Smooth muscle cell (in vitro differentiated cells): ENCODE results near the gene SULT2B1. TPM values are rescaled to one million over a fixed set of nuclear protein-coding genes. Genes with fewer than 3 reads are reported as not detected.

ENCODE experiments used
- DNase-seq: peaks from one replicate; lab custom pipeline; 2025; ENCODE audit not compliant: unreplicated experiment; lab: John Stamatoyannopoulos, UW
- H2AFZ ChIP-seq: fragments of 200-600 bp; sonication (generic); 2 replicates; pipeline ENCODE4 v1.6.0; 2016; ENCODE audit warnings: antibody characterized with exemption, low read depth, mild to moderate bottlenecking
- H3F3A ChIP-seq: fragments of 200-600 bp; sonication (generic); 2 replicates; pipeline ENCODE4 v1.6.0; 2017; ENCODE audit warnings: antibody characterized with exemption, low read depth
- H3K27ac ChIP-seq: fragments of 200-600 bp; sonication (generic); 2 replicates; pipeline ENCODE4 v1.5.1; 2016; ENCODE audit warnings: low read depth, mild to moderate bottlenecking
- H3K27me3 ChIP-seq: fragments of 200-600 bp; sonication (generic); 2 replicates; pipeline ENCODE4 v1.6.1; 2016; ENCODE audit warnings: low read depth, mild to moderate bottlenecking
- H3K36me3 ChIP-seq: fragments of 200-600 bp; sonication (generic); 2 replicates; pipeline ENCODE4 v1.5.1; 2016; ENCODE audit warnings: low read depth
- H3K4me1 ChIP-seq: fragments of 200-600 bp; sonication (generic); 2 replicates; pipeline ENCODE4 v1.5.1; 2016; ENCODE audit warnings: low read depth
- H3K4me2 ChIP-seq: fragments of 200-600 bp; sonication (generic); 2 replicates; pipeline ENCODE4 v1.6.0; 2016; ENCODE audit warnings: mild to moderate bottlenecking
- H3K4me3 ChIP-seq: fragments of 200-600 bp; sonication (generic); 2 replicates; pipeline ENCODE4 v1.5.1; 2016; ENCODE audit warnings: mild to moderate bottlenecking
- H3K79me2 ChIP-seq: fragments of 200-600 bp; sonication (generic); 2 replicates; pipeline ENCODE4 v1.6.0; 2016; ENCODE audit warnings: low read depth, mild to moderate bottlenecking
- H3K9ac ChIP-seq: fragments of 200-600 bp; sonication (generic); 2 replicates; pipeline ENCODE4 v1.6.0; 2016; ENCODE audit warnings: low read depth
- H3K9me3 ChIP-seq: fragments of 200-600 bp; sonication (generic); replicated peaks from 2 replicates; pipeline ENCODE4 v1.5.1; 2016; ENCODE audit warnings: low read depth
- H4K20me1 ChIP-seq: fragments of 200-600 bp; sonication (generic); 2 replicates; pipeline ENCODE4 v1.6.0; 2016; ENCODE audit warnings: low read depth
- CTCF ChIP-seq: fragments of 200-600 bp; sonication (generic); IDR thresholded peaks from 2 replicates; pipeline ENCODE4 v1.5.1; 2017; ENCODE audit warnings: borderline replicate concordance, mild to moderate bottlenecking, antibody characterized with exemption; ENCODE audit not compliant: insufficient read depth, poor library complexity, severe bottlenecking
- WGBS: methylation state at CpG from one replicate; pipeline ENCODE4 v1.1.7; 2016; ENCODE audit warnings: low lambda C conversion rate; 5-methylcytosine and 5-hydroxymethylcytosine counted together
- polyA plus RNA-seq: library from polyadenylated mRNA; unstranded; fragments of >200 nt; fragmentation: Nextera tagmentation; extraction: Ambion mirVana; gene quantifications from 2 replicates; pipeline ENCODE4 v1.2.1, GENCODE V29; 2016
- total RNA-seq: library from RNA; depleted of rRNA; stranded (reverse); fragments of >200 nt; gene quantifications from 2 replicates; pipeline ENCODE4 v1.2.3, GENCODE V29; 2014

The SULT2B1 gene
- total and polyA plus RNA-seq, 2 experiments from 2014 or later = 1.7 to 2.3 TPM

DNA sequence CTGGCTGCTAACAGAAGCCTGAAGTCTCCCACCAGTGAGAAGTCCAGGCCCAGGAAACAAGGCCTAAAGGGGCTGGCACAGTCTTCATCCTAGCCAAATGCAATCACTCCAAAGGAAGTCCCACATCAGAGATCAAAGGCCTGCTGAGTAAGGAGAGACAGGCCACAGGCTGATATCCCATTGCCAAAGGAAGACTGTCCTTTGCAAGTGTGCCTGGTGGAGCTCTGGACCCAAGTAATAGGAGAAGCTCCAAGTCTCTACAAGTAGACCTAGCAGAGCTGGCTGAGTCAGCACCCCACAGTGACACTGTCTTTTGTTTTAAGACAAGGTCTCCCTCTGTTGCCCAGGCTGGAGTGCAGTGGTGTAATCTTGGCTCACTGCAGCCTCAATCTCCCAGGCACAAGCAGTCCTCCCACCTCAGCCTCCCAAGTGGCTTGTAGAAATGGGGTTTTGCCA lies 80.7 kb downstream of the SULT2B1 start:
- peaks cover 15% of the 10 kb centered on the region for H3K4me1 ChIP-seq
- no peak overlapping the region for H3K9ac ChIP-seq
- H3F3A ChIP-seq = peaks cover 9% of the 10 kb centered on the region
- H3K27ac ChIP-seq = no peak overlapping the region
- no peak for DNase-seq
- H2AFZ ChIP-seq = no peak overlapping the region
- no peak overlapping the region for H3K4me3 ChIP-seq
- H3K9me3 ChIP-seq = no peaks in the 10 kb centered on the region
- no peaks in the 10 kb centered on the region for H3K79me2 ChIP-seq
- TF ChIP-seq CTCF = no peak
- no peaks in the 10 kb centered on the region for H4K20me1 ChIP-seq
- H3K27me3 ChIP-seq = peaks cover 6% of the 10 kb centered on the region
- no peaks in the 10 kb centered on the region for H3K36me3 ChIP-seq
- H3K4me2 ChIP-seq = no peak overlapping the region

DNA sequence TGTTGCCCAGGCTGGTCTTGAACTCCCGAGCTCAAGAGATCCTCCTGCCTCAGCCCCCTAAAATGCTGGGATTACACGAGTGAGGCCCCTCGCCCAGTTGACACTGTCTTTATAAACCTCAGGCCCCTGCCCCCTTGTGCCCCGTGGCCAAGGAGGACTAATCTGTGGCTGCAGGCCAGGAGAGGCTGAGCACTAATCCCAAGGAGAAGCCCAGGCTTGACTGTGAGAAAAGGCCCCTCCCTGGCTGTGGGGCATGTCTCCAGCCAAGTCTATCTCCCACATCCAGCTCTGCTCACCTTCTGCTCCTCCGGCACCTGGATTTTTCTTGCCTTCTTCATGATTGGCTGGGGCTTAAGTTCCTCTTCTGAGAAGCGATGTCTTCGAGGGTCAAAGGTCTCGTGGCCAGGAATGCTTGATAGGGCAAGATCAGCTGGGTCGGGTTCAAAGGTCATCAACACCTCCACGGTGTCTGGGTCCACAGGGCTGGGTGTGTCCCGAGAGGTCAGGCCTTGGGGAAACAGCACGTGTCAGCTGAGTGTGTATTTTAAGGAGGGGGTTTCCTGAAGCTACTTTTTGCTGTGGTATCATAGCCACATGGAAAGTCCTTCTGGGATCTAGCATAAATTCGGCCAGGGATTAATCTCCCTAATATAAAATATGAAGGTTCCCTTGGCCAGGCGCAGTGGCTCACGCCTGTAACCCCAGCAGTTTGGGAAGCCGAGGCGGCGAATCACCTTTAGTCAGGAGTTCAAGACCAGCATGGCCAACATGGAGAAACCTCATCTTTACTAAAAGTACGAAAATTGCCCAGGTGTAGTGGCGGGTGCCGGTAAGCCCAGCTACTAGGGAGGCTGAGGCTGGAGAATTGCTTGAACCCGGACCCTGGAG lies 81.4 kb downstream of the SULT2B1 start:
- DNase-seq = no peak
- Histone ChIP-seq H3K27me3 (peaks cover 6% of the 10 kb centered on the region), H3F3A (peaks cover 10% of the 10 kb centered on the region), H3K27ac (no peak overlapping the region), H3K36me3 (no peaks in the 10 kb centered on the region), H3K4me2 (no peak overlapping the region), H2AFZ (no peak overlapping the region), H4K20me1 (no peaks in the 10 kb centered on the region), H3K4me3 (no peak overlapping the region), H3K79me2 (no peaks in the 10 kb centered on the region), H3K9me3 (no peaks in the 10 kb centered on the region), H3K9ac (no peak overlapping the region), H3K4me1 (peaks cover 15% of the 10 kb centered on the region)
- no peak for TF ChIP-seq CTCF
- 92% methylated on average over 22 of the region's 22 CpGs for WGBS

DNA sequence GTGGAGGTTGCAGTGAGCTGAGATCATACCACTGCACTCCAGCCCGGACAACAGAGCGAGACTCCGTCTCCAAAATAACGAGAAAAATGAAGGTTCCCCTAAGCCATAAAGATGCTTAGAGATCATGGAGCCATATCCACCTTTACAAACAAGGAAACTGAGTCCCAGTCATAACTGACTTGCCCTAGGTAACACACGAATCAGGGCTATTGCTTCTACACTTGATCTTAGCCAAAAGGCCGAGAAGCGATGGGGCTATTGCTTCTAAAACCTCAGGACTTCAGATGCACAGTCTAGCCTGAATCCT lies 82.0 kb downstream of the SULT2B1 start:
- Histone ChIP-seq H3K4me2 (peak overlapping the region; percentile 79), H3K36me3 (no peaks in the 10 kb centered on the region), H3K4me3 (peak overlapping the region; percentile 30), H3K4me1 (peaks cover 15% of the 10 kb centered on the region), H3K9me3 (no peaks in the 10 kb centered on the region), H3K79me2 (no peaks in the 10 kb centered on the region), H3K27me3 (peaks cover 6% of the 10 kb centered on the region), H2AFZ (no peak overlapping the region), H3K27ac (no peak overlapping the region), H3F3A (peaks cover 12% of the 10 kb centered on the region), H4K20me1 (no peaks in the 10 kb centered on the region), H3K9ac (no peak overlapping the region)
- no peak for DNase-seq
- 80% methylated on average over 7 of the region's 7 CpGs for WGBS
- no peak for TF ChIP-seq CTCF
